ENCODE measurements around the gene CLIC4.
"Not testable (repeated sequence)": the region's sequence is repeated elsewhere in the genome, so short reads cannot be mapped to it uniquely, and the experiment has no call there.

The CLIC4 gene

DNA sequence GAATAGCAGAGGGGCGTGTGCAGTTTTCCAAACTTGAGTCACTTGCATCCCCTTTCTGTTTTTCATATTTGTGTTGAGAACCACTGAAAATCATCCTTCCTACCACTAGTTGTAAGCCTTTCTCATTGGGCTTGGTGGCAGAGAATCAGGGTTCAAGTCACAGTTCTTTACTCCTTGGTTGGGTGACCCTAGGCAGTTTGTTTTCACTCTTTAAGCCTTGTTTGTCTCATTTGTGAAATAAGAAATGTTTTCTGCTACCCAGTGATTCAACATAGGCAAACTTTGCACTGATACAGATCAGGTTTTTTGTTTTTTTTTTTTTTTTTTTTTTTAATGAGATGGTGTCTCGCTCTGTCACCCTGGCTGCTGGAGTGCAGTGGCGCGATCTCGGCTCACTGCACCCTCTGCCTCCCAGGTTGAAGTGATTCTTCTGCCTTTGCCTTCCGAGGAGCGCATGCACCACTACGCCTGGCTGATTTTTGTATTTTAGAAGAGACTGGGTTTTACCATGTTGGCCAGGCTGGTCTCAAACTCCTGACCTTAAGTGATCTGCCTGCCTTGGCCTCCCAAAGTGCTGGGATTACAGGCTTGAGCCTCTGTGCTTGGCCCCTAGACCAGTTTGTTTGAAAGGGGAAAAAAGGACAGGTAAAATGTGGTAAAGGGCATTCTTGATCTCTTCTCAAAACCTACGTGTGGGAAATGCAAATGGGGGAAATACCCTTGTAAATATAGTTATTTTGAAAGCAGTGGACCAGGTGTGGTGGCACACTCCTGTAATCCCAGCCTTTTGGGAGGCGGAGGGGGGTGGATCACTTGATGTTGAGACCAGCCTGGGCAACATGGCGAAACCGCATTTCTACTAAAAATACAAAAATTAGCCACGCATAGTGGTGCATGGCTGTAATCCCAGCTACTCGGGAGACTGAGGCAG, 3.2 kb downstream of the CLIC4 start:
- DNase-seq: no peak

DNA sequence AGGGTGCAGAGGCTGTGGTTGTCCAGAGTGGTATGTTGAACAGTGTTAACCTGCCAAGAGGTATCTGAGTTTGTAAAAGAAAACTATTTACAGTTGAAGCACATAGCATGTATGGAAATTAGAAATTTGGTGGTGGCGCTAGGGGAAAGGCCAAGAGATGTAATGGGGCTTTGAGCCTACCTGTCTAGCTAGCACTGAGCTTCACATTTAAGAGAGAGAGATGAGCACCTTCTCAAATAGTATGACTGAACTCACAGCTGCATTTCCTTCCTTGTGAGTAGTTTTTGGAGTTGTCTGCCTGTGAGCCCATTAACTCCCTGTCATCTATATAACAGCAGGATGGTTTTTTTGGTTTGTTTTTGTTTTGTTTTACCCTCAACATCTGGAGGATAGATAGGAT, 4.0 kb downstream of the CLIC4 start:
- no peak for DNase-seq

- no peak for DNase-seq
Observed at GRCh38 chr1:24749886-24750285, 4.6 kb downstream of the CLIC4 start.

- no peak for DNase-seq
Observed at GRCh38 chr1:24751833-24752232, 6.6 kb downstream of the CLIC4 start.

GRCh38 chr1:24752305-24752704, 7.1 kb downstream of the CLIC4 start:
- DNase-seq: no peak

- no peak for DNase-seq
Observed at GRCh38 chr1:24754229-24754628, 9.0 kb downstream of the CLIC4 start.

- not testable (repeated sequence) for DNase-seq
Observed at GRCh38 chr1:24755323-24755722, 10.1 kb downstream of the CLIC4 start.

DNA sequence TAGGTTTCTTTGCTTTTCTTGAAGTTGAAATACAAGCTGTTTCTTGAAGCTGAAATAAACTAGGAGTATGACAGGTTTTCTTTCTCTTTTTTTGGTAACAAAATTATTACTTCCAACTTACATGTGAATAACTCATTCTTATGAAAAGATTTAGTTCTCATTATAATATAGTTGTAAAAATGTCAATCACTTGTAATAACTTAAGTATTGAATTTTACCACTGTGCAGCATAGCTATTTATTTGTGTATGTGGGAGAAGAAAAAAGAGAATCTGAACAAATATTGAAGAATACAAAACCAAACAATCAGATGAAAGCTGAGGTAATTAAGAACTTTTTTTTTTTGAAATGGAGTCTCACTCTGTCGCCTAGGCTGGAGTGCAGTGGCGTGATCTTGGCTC, 11.1 kb downstream of the CLIC4 start:
- DNase-seq: no peak

DNA sequence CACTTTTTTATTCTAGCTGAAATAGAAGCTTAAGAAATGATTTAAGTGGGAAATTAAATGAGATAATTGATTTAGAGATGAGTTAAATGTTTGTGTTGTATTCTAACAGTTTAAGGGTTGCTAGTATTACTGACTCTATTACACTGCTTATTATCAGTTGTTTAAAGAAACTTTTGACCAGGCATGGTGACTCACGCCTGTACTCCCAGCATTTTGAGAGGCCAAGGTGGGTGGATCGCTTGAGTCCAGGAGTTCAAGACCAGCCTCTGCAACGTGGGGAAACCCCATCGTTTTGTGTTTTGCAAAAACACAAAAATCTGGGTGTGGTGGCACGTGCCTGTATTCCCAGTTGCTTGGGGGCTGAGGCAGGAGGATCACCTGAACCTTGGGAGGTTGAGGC, 14.2 kb downstream of the CLIC4 start:
- DNase-seq: no peak

GRCh38 chr1:24761582-24761981, 16.3 kb downstream of the CLIC4 start:
- DNase-seq: no peak

DNA sequence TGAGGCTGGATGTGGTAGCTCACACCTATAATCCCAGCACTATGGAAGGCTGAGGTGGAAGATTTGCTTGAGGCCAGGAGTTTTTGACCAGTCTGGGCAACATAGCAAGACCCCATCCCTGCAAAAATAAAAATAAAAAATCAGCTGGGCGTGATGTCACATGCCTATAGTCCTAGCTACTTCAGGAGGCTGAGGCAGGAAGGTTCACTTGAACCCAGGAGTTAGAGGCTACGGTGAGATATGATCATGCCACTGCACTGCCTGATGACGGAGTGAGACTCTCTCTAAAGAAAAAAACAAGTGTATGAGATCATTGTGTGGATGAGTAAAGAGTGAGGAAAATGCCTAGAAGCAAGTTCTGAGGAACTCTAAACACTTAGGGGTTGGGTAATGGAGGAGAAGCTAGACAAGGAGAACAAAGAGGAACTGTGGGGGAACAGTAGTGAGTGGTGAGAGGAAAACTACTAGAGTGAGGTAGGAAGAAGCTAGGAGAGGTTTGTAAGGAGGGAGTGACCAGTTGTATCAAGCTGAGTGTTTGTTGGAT, 17.0 kb downstream of the CLIC4 start:
- DNase-seq: no peak

DNA sequence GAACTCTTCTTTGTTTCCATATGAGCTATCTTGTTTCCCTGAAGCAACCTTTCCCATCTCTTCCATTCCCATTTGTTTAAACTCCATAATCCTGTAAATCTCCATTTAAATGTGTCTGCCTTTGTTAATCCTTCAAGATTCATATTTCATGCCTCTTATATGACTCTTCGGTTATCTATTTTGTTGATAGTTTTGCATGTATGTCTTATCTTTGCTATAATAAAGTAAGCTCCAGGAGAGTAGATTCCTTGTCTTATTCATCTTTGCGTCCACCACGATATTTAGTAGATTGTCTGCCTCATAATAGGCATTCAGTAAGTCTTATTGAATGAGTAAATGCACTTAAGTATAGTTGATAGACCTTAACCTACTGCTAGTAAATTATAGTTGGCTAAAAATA, 18.4 kb downstream of the CLIC4 start:
- no peak for DNase-seq

DNA sequence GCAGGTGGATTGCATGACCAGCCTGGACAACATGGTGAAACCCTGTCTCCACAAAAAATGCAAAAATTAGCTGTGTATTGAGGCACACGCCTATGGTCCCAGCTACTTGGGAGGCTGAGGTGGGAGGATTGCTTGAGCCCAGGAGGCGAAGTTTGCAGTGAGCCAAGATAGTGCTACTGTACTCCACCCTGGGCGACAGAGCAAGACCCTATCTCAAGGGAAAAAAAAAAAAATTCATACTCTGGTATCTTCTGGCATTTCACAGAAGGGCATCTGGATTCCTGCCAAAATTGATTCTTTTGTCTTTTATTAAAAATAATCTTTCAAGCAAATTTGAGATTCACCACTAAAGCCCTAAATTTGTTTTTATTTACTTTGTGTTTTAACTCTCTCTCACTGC, 19.2 kb downstream of the CLIC4 start:
- no peak for DNase-seq

- DNase-seq: no peak
Observed at GRCh38 chr1:24764848-24765247, 19.6 kb downstream of the CLIC4 start.

- DNase-seq: no peak
Observed at GRCh38 chr1:24765308-24765988, 20.2 kb downstream of the CLIC4 start.

GRCh38 chr1:24767351-24767750, 22.1 kb downstream of the CLIC4 start:
- DNase-seq: no peak

DNA sequence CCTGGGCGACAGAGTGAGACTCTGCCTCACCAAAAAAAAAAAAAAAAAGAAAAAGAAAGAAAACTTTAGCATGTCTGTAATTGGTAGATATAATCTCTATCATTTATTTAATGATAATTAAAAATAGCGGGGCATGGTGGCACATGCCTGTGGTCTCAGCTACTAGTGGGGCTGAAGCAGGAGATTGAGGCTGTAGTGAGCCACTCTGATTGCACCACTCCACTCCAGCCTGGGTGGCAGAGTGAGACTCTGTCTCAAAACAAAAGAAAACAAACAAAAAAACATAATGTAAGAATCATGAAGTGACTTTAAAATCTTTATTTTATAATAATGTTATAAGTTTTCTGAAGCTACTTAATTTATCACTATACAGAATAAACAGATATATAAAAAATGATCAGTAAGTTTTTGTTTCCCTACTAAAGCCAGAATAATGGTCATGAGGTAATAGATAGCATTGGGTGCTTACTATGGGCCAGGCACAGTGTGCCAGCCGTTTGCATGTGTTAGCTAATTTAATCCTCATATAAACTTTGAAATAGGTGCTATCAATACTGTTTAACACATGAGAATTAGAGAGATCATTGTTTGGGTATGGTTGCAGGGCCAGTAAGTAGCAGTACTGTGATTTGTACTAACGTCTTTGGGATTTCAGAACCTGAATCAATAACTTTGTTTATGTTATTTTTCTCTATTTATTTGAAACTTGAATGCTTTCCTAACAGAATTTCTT, 23.8 kb downstream of the CLIC4 start:
- DNase-seq: no peak

DNA sequence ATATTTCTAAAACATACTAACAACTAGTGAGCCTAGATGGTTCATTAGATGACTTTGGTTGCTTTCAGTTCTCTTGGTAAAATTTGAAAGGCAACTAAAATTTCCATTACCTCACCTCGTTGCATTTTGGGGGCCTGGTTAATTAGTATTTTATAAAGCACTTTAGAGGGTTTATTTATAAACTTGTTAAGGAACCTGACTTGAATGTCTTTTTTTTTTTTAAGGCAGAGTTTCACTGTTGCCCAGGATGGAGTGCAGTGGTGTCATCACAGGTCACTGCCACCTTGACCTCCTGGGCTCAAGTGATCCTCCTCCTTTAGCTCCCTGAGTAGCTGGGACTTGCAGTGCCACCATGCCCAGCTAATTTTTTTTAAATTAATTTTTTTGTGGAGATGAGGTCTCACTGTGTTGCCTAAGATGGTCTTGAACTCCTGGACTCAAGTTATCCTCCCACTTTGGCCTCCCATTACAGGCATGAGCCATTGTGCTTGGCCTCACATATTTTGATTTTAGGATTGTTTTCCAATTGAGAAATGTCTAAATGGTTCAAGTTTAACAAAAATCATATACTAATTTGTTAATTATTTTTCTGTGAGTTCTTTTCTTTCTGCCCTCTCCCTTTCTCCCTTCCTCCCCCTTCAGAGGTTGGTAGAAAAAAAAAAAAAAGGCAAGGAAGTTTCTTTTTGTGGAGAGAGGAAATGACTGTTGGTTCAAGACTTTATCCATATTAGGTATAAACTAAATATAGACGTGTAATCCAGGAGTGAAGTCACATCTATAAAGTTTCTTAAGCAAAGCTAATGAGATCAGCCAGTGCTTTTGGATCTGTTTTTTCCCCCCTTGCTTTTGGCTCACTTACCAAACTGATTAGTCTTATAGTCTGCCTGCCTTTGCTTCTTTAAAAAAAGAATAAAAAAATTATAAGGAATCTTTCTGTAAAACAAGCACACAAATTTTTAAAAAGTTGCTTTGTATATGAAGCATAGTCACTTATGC, 24.7 kb downstream of the CLIC4 start:
- DNase-seq: no peak

DNA sequence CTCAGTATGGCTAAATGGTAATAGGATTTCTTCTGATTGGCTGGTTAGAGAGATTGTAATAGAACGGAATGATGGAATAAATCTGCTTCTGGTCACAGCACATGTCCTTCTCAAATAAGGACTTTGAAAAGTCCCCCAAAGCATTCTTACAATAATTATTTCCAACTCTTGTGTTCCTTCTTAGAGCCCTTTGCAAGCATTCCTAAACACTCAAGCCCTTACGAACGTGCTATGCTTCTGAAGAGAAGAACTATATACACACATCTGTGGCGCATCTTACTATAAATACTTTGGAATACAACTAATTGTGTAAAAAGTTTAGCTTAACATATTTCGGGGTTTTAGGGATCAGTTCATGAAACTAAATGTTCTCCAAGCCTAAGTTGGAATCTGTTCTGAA, 25.6 kb downstream of the CLIC4 start:
- DNase-seq: no peak

DNA sequence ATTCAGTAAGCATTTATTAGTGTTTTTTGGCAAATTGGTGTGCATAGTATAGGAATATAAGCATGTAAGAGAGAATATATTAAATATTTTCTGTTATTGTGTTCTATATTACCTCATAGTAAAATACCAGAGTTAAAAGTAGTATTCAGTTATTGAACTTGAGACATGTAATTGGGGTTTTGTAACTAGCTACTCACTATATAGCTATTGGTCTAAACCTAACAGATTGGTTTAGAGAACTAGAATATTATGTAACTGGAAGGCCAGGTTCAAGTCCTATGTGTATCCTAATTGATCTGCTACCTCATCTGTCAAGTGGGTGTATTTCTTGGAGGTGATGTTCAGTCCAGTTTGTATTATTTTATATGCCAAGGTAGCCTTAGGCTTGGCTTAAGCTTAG, 26.3 kb downstream of the CLIC4 start:
- no peak for DNase-seq

- DNase-seq: no peak
Observed at GRCh38 chr1:24773618-24774017, 28.4 kb downstream of the CLIC4 start.

- no peak for DNase-seq
Observed at GRCh38 chr1:24775348-24775747, 30.1 kb downstream of the CLIC4 start.
